ENCODE measurements around the gene EML6.
A peak's percentile ranks its signal among the peaks of the same experiment; 100 is the strongest.

DNA sequence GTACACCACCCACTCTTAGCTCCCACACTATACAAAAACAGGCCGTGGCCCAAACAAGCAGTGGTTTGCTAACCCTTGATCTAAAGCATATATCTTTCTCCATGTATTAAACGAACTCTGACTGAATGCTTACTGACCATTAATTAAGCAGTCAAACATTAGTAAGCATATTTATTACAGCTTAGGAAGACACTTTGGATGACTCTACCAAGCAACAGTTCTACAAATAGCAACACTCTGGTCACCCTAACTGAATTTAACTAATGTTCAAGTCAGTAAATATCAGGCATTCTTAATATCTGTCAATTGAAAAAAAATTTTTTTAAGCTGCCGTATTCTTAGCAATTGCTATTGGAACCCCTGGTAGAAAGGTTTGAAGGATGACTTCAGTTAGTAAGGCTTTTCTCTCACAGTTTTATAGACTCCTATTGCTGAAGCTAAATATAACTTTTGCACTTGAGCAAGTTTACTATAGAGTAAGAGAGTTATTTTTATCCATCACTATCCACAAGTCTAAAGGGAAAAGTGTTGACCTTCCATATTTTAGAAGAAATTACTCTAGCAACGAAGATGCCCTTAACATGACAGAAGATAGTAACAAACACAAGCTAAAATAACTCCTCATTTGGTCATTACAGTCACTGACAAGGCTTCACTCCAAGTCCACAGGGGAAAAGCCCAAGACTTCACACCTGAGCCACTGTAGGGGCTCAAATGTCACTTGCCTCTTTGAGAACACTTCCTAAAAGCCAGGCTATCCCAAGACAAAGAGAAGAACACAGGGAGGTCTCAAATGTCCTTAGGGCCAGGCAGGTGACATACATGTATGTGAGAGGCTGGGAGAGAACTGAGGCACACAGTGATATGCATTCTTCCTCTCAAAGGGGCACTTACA, 252.4 kb downstream of the EML6 start:
- TF ChIP-seq, protein P1, sequence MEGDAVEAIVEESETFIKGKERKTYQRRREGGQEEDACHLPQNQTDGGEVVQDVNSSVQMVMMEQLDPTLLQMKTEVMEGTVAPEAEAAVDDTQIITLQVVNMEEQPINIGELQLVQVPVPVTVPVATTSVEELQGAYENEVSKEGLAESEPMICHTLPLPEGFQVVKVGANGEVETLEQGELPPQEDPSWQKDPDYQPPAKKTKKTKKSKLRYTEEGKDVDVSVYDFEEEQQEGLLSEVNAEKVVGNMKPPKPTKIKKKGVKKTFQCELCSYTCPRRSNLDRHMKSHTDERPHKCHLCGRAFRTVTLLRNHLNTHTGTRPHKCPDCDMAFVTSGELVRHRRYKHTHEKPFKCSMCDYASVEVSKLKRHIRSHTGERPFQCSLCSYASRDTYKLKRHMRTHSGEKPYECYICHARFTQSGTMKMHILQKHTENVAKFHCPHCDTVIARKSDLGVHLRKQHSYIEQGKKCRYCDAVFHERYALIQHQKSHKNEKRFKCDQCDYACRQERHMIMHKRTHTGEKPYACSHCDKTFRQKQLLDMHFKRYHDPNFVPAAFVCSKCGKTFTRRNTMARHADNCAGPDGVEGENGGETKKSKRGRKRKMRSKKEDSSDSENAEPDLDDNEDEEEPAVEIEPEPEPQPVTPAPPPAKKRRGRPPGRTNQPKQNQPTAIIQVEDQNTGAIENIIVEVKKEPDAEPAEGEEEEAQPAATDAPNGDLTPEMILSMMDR (IDR thresholded peaks at IDR 0.05 in 4 of 5, conservative IDR thresholded peaks at IDR 0.05 in 1 of 5), result no peak
- peak in 1 of 2 donors; percentile 31 for TF ChIP-seq POLR2A (IDR thresholded peaks at IDR 0.05)

Measured in gastrocnemius medialis (tissue), 4 donors.